Loucy (cell line): ENCODE data around the gene RPS6KA2.

Experiments
- EZH2phosphoT487 ChIP-seq: fragments of 200-600 bp; IDR thresholded peaks from 2 replicates; pipeline ENCODE4 v1.6.1; 2018; ENCODE audit warnings: antibody characterized with exemption, mild to moderate bottlenecking, moderate library complexity, borderline replicate concordance
- TF ChIP-seq, protein P1 (sequence below): fragments of 200-600 bp; sonication (generic); conservative IDR thresholded peaks from 2 replicates; pipeline ENCODE4 v1.5.1; 2014; ENCODE audit warnings: mild to moderate bottlenecking, antibody characterized with exemption, low read length

DNA sequence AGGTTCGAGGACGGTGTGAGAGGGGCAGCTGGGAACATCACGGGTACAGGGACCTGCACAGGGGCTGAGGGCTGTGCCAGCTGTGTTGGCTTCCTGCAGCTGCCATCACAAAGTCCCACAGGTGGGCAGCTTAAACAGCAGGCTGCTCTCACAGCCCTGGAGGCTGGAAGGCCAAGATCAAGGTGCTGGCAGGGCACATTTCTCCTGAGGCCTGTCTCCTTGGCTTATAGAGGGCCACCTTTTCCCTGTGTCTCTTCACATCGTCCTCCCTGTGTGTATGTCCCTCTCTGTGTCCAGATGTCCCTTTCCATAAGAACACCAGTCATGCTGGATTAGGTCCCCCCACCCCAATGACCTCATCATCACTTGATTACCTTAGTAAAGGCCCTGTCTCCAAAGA, 229.2 kb downstream of the RPS6KA2 start:
- TF ChIP-seq, protein P1, sequence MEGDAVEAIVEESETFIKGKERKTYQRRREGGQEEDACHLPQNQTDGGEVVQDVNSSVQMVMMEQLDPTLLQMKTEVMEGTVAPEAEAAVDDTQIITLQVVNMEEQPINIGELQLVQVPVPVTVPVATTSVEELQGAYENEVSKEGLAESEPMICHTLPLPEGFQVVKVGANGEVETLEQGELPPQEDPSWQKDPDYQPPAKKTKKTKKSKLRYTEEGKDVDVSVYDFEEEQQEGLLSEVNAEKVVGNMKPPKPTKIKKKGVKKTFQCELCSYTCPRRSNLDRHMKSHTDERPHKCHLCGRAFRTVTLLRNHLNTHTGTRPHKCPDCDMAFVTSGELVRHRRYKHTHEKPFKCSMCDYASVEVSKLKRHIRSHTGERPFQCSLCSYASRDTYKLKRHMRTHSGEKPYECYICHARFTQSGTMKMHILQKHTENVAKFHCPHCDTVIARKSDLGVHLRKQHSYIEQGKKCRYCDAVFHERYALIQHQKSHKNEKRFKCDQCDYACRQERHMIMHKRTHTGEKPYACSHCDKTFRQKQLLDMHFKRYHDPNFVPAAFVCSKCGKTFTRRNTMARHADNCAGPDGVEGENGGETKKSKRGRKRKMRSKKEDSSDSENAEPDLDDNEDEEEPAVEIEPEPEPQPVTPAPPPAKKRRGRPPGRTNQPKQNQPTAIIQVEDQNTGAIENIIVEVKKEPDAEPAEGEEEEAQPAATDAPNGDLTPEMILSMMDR = no peak
- TF ChIP-seq EZH2phosphoT487 = no peak
